Caco-2 (cell line): ENCODE measurements around the gene MROH7. TPM values are rescaled to one million over a fixed set of nuclear protein-coding genes. Genes with fewer than 3 reads are reported as not detected.

Experiments
- BruUV-seq: library from RNA; stranded (reverse); fragments of 400-500 nt; replicated peaks from 2 replicates; lab custom pipeline; 2021; lab: Mats Ljungman, UMichigan
- CTCF ChIA-PET: fragments of 300-600 bp; sonication (Branson Sonifier 250); formaldehyde crosslinking; loops from one replicate; lab custom pipeline; 2022; ENCODE audit warnings: antibody characterized with exemption; lab: Charles Lee
- POLR2A ChIA-PET: fragments of 300-600 bp; sonication (Branson Sonifier 250); formaldehyde crosslinking; loops from one replicate; lab custom pipeline; 2022; ENCODE audit warnings: antibody characterized with exemption; lab: Charles Lee
- DNase-seq, 2 experiments: peaks; one replicate each; pipeline versions ENCODE4 v3.0.0 to v3.0.0-alpha.2; 2020 to 2022
- H3K27me3 ChIP-seq: replicated peaks from 2 replicates; pipeline ENCODE4 v1.6.0; 2011; ENCODE audit warnings: low read length; ENCODE audit not compliant: control insufficient read depth, insufficient read depth
- H3K36me3 ChIP-seq: 2 replicates; pipeline ENCODE4 v1.5.1; 2011; ENCODE audit warnings: low read length; ENCODE audit not compliant: control insufficient read depth, insufficient read depth
- H3K4me1 ChIP-seq: fragments of 250-450 bp; sonication (Bioruptor Pico); 2 replicates; pipeline ENCODE4 v1.5.1; 2020; ENCODE audit warnings: mild to moderate bottlenecking
- H3K4me3 ChIP-seq: 2 replicates; pipeline ENCODE4 v1.5.1; 2011; ENCODE audit warnings: low read depth, mild to moderate bottlenecking, control low read depth, low read length
- H3K9me3 ChIP-seq: fragments of 250-450 bp; sonication (Bioruptor Pico); 2 replicates; pipeline ENCODE4 v1.5.1; 2020; ENCODE audit warnings: mild to moderate bottlenecking, moderate library complexity
- H3K27ac Mint-ChIP-seq: one replicate; pipeline ENCODE4 v1.8.0; 2022; ENCODE audit warnings: mixed read lengths; ENCODE audit not compliant: unreplicated experiment
- H3K27me3 Mint-ChIP-seq: one replicate; pipeline ENCODE4 v1.8.0; 2022; ENCODE audit warnings: mixed read lengths; ENCODE audit not compliant: insufficient read depth, unreplicated experiment
- H3K36me3 Mint-ChIP-seq: one replicate; pipeline ENCODE4 v1.8.0; 2022; ENCODE audit warnings: mild to moderate bottlenecking, mixed read lengths; ENCODE audit not compliant: insufficient read depth, unreplicated experiment
- H3K4me1 Mint-ChIP-seq: one replicate; pipeline ENCODE4 v1.8.0; 2022; ENCODE audit warnings: low read depth, mixed read lengths; ENCODE audit not compliant: unreplicated experiment
- H3K4me3 Mint-ChIP-seq: one replicate; pipeline ENCODE4 v1.8.0; 2022; ENCODE audit warnings: mild to moderate bottlenecking, moderate library complexity, mixed read lengths; ENCODE audit not compliant: unreplicated experiment
- H3K9me3 Mint-ChIP-seq: one replicate; pipeline ENCODE4 v1.8.0; 2022; ENCODE audit warnings: mixed read lengths; ENCODE audit not compliant: unreplicated experiment
- CTCF ChIP-seq, 2 experiments: fragments of 200-600 bp in 1 of 2; IDR thresholded peaks; 1 replicate in 1 of 2; 2 replicates in 1 of 2; pipeline versions ENCODE4 v1.5.1 to v1.8.0; 2011 to 2022; ENCODE audit warnings: antibody characterized with exemption in 1 of 2, control low read depth in 1 of 2, inconsistent platforms in 1 of 2, low read depth in 1 of 2, low read length in 1 of 2, mild to moderate bottlenecking in 1 of 2, moderate library complexity in 1 of 2; ENCODE audit not compliant: insufficient read depth in 1 of 2, severe bottlenecking in 1 of 2, unreplicated experiment in 1 of 2
- intact Hi-C: fragments of 100-400 bp; cut with micrococcal nuclease; formaldehyde crosslinking; loops from one replicate; pipeline ENCODE4 v1.10.0; 2022; ENCODE audit not compliant: unreplicated experiment
- total RNA-seq: library from RNA; stranded (reverse); gene quantifications from 2 replicates; pipeline ENCODE4 v1.2.3, GENCODE V29; 2022

The MROH7 gene
- total RNA-seq, 1 experiment from 2014 or later = not detected

GRCh38 chr1:54745864-54746263 lies 104.3 kb downstream of the MROH7 start:
- BruUV-seq = no TSS peak
- H3K27me3 ChIP-seq = no peaks in the 10 kb centered on the region
- Mint-ChIP-seq H3K4me1 (no peaks in the 10 kb centered on the region), H3K9me3 (no peaks in the 10 kb centered on the region), H3K27ac (no peak overlapping the region), H3K27me3 (no peaks in the 10 kb centered on the region), H3K4me3 (no peak overlapping the region), H3K36me3 (peaks cover 6% of the 10 kb centered on the region)
- no peak for DNase-seq
- no peak for TF ChIP-seq CTCF (IDR thresholded peaks at IDR 0.05; ENCODE audit: insufficient read depth in 1 of 2, low read depth in 1 of 2, low read length in 1 of 2, severe bottlenecking in 1 of 2, unreplicated experiment in 1 of 2)
- no peaks in the 10 kb centered on the region for H3K36me3 ChIP-seq
- H3K9me3 ChIP-seq = no peaks in the 10 kb centered on the region
- no peaks in the 10 kb centered on the region for H3K4me1 ChIP-seq
- ChIA-PET POLR2A (no interaction called here), CTCF (no interaction called here)
- intact Hi-C loops = no loop called here
- no peak overlapping the region for H3K4me3 ChIP-seq

GRCh38 chr1:54748094-54748835 lies 106.7 kb downstream of the MROH7 start:
- Mint-ChIP-seq H3K4me1 (no peaks in the 10 kb centered on the region), H3K4me3 (no peak overlapping the region), H3K9me3 (no peaks in the 10 kb centered on the region), H3K27ac (no peak overlapping the region), H3K36me3 (peaks cover 6% of the 10 kb centered on the region), H3K27me3 (no peaks in the 10 kb centered on the region)
- Histone ChIP-seq H3K4me3 (no peak overlapping the region), H3K36me3 (no peaks in the 10 kb centered on the region), H3K9me3 (no peaks in the 10 kb centered on the region), H3K27me3 (no peaks in the 10 kb centered on the region), H3K4me1 (no peaks in the 10 kb centered on the region)
- ChIA-PET POLR2A (no interaction called here), CTCF (no interaction called here)
- TF ChIP-seq CTCF (IDR thresholded peaks at IDR 0.05; ENCODE audit: insufficient read depth in 1 of 2, low read depth in 1 of 2, low read length in 1 of 2, severe bottlenecking in 1 of 2, unreplicated experiment in 1 of 2) = no peak
- no peak for DNase-seq
- intact Hi-C loops = no loop called here
- no TSS peak for BruUV-seq

GRCh38 chr1:54750596-54750995 lies 109.0 kb downstream of the MROH7 start:
- no peaks in the 10 kb centered on the region for H3K36me3 Mint-ChIP-seq
- no TSS peak for BruUV-seq

More at GRCh38 chr1:54750596-54750995, 109.0 kb downstream of the MROH7 start:
- POLR2A ChIA-PET = no interaction called here
- H3K27me3 ChIP-seq = no peaks in the 10 kb centered on the region
- no peak for TF ChIP-seq CTCF (IDR thresholded peaks at IDR 0.05; ENCODE audit: insufficient read depth in 1 of 2, low read depth in 1 of 2, low read length in 1 of 2, severe bottlenecking in 1 of 2, unreplicated experiment in 1 of 2)
- no peaks in the 10 kb centered on the region for H3K4me1 Mint-ChIP-seq
- CTCF ChIA-PET = no interaction called here
- no peak overlapping the region for H3K4me3 Mint-ChIP-seq
- H3K27ac Mint-ChIP-seq = no peak overlapping the region
- H3K36me3 ChIP-seq = no peaks in the 10 kb centered on the region
- H3K4me3 ChIP-seq = no peak overlapping the region
- H3K9me3 Mint-ChIP-seq = no peaks in the 10 kb centered on the region
- H3K9me3 ChIP-seq = no peaks in the 10 kb centered on the region
- DNase-seq = no peak
- H3K4me1 ChIP-seq = no peaks in the 10 kb centered on the region
- intact Hi-C loops = no loop called here
- H3K27me3 Mint-ChIP-seq = no peaks in the 10 kb centered on the region
